ENCODE measurements around the gene RGCC.

DNA sequence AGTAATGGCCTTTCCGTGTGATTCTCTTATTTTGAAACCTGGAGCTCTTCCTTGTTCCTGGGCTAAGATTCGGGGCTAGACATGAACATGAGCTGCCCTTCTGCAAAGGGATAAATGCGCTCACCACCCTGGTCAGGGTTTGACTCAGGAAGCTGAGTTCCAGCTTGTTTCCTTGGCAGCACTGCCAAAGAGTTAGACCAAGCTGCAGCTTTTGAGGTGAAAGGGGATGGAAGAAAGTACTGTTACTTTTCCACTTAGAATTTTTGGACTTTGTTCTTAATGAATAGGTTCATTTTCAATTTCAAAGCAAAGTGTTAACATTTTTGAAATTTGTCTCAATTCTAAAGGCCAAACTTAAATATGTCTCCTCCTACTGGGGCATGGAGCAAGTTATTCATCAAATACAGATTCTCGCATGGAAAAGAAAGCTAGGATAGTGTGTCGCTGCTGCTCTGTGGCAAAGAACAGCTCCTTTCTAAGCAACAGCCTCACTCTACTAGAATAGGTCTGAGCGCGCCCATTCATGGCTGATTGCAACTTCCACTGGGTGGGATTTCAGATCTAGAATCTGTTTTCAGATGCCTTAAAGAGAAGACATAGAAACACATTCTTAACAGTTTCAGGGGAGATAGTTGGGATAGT, 2.2 kb downstream of the RGCC start:
- TF ChIP-seq CTCF (IDR thresholded peaks at IDR 0.05) (no peak), POLR2A (IDR thresholded peaks at IDR 0.05) (no peak), POLR2AphosphoS5 (IDR thresholded peaks at IDR 0.05) (no peak), EP300 (IDR thresholded peaks at IDR 0.05) (no peak)
